GM19023 (cell line): ENCODE measurements around the gene DNAJA4.

Experiments
- ATAC-seq: cut with Tn5 transposase; IDR thresholded peaks from one replicate; pipeline ENCODE4 v1.9.1; 2021; ENCODE audit warnings: mild to moderate bottlenecking, moderate library complexity; ENCODE audit not compliant: unreplicated experiment

The DNAJA4 gene

GRCh38 chr15:78313383-78313782 is 49.0 kb downstream of the DNAJA4 start:
- no peak for ATAC-seq

DNA sequence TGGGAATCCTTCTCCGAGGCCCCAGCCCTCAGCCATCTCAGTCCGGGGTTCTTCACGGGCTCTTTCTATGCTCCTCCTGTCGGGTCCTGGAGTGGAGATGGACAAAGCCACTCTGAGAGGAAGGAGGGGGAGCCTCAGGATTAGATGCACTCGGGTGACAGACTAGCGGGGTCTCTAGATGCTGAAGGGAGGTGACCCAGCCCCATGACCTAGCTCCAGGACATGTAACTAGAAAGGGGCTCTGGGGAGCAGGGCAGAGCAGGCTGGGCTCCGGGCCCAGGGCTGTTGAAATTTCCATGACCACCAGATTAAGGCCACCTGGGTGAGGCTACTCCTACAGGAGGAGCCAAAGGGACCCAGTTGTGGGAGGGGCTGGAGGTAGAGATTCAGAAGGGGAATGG is 49.8 kb downstream of the DNAJA4 start:
- ATAC-seq, result no peak

- ATAC-seq, result no peak
These were observed 51.4 kb downstream of the DNAJA4 start for GRCh38 chr15:78315686-78316282.

DNA sequence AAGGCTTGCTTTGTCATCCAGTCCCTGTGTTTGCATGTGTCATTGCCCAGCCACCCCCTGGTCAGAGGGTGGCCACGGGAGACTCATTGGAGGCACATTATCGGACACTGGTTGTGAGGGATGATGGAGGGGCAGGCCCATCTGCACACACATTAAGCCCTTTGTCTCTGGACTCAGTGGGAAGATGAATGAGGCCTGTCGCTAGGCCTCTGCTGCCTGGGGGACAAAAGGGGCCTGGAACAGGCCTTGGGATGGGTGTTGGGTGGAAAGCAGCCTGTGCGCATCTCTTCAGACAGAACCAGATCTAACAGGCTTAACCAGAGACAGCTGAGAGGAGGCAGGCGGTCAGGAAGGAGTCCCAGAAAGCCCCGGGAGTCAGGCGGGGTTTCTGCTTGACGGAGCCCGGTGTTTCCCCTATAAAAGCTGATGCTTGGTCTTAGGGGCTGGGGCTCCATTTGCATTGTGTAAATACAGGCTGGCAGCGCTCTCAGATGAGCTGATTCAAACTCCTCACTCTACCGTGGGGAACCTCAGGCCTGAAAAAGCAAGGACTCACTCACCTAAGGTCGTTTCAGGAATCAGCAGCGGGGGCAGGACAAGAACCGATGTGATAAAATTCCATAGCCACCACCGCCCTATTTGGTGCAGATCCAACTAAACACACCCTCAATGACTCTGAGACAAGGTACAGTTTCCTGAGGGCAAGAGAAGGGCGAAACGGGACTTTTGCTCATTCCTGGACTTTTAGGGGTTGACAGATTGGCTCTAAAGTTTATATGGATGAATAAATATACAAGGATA is 52.1 kb downstream of the DNAJA4 start:
- no peak for ATAC-seq

DNA sequence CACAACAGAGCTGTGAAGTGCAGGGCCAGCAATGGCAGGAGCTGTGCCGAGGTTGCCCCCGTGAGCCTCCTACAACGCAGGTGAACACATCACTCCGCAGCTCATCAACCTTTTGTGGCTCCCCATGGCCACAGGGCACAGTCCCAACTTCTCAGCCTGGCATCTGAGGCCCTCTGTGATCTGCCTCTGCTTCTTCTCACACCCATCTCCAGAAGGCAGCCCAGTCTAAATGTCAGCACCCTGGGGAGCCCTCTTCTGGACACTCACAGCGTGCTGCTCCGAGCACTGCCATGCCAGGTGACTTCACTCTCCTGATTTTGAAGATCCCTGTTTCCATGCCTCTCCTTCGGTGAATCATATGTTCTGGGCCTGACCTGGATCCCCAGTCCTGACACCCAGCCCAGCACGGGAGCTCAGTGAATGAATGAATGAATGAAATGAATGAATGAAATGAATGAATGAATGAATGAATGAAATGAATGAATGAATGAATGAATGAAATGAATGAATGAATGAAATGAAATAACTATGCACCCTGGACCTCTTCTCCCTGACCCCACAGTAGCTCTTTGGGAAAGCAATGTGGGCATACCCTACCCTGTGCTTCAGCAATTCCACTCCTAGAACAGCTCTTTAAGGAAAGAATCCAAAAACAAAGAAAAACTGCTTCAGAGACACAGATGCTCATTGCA is 52.9 kb downstream of the DNAJA4 start:
- ATAC-seq, result no peak

DNA sequence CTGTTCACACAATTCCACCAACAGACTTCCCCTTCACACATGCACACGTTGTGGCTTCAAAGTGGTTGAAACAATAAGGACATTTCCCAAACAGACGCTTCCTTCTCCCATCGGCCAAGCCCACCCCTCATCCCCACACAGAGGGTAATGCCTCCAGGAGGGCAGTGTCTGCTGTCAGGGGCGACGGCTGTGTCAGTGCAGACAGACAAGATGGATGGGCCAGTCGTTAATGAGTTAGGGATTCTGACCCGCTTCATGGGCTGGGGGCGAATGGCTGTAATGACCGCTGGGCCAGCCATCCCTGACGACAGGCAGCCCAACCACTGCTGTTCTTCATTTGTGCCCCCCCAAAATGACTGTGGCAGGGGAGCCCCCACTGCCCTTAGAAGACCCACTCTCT is 55.2 kb downstream of the DNAJA4 start:
- no peak for ATAC-seq

DNA sequence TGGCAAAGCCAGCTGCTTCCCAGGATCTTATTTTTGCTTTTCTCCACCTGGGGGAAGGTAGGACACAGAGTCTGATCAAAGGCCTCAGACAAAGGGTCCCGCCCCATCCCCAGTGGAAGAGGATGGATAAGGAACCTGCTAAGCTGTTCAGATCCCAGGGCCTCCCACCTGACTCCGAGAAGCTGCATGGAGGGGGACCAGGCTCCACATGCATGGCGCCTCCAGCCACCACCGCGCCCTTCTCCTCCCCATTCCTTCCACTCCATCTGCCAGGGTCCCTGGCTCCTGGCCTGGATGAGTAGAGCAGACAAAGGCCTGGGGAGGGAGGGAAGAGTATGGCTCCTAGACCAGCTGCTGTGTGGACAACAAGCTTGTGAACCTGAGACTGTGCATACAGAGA is 55.8 kb downstream of the DNAJA4 start:
- no peak for ATAC-seq

GRCh38 chr15:78321041-78321570 is 56.7 kb downstream of the DNAJA4 start:
- no peak for ATAC-seq

- no peak for ATAC-seq
These were observed 57.4 kb downstream of the DNAJA4 start for GRCh38 chr15:78321786-78322185.

DNA sequence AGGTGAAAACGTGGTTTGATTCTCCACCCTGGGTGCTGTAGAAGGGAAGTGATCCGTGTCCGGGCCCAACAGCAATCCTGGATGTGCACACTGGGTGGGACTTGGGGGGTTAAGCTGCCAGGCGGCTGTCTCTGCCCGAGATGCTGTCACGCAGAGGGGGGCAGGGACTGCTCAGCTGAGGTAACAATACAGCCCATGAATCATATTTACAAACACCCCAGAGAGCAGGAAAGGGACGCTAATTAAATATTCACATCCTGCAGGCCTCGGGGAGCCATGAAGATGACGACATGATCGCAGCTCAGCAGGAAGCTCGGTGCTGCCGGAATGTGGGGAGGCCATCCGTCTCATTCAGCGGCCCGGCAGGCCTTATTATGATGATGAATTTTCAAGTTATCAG is 57.9 kb downstream of the DNAJA4 start:
- no peak for ATAC-seq

- no peak for ATAC-seq
These were observed 58.6 kb downstream of the DNAJA4 start for GRCh38 chr15:78322724-78323521.

DNA sequence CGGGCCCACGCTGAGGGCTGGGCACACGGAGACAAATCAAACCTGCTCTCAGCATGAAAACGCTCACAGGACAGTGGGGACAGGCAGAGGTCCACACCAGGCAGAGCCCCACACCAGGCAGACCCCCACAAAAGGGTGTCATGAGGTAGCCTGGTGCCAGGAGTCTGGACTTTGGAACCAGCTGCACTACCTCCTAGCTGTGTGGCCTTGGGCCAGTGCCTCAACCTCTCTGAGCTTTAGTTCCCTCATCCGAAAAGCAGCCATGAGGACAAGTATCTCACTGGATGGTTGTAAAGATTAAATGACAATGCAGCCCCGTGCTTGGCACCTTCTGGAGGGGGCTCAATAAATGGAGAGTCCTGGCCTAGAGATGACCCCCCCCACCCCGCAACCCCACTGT is 59.3 kb downstream of the DNAJA4 start:
- ATAC-seq, result no peak

GRCh38 chr15:78324144-78324543 is 59.8 kb downstream of the DNAJA4 start:
- ATAC-seq, result no peak

DNA sequence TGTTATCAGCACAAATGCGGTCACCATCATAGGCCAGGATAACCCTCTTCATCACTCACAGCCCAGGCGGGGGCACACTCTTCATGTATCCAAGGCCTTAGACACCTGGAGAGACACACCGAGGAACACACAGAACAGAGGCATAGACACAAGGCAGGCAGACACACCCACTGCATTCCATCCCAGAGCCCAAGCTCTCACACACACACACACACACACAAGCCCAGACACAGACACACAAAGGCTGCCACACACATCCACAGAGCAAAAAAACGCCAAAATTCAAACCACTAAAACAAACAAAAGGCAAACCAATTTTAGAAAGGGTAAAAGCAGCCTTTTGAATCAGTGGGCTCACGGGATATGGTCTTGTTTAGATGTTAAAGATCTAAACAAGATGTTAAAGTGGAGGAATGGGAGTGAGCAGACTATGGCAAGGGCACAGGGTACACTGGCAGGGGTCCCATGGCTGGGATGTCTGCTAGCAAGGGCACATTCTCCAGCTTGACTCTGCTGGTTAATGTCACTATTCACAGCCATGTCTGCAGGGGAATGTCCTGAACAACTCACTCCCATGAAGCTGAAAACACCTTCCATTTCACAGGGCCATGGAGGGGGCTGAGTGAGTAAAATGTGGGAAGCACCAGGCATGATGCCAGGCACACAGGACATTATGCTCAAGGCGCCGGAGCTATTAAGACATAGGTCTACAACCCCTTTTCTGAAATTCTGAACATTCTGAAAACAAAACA is 60.9 kb downstream of the DNAJA4 start:
- no peak for ATAC-seq

GRCh38 chr15:78327466-78327865 is 63.1 kb downstream of the DNAJA4 start:
- no peak for ATAC-seq

DNA sequence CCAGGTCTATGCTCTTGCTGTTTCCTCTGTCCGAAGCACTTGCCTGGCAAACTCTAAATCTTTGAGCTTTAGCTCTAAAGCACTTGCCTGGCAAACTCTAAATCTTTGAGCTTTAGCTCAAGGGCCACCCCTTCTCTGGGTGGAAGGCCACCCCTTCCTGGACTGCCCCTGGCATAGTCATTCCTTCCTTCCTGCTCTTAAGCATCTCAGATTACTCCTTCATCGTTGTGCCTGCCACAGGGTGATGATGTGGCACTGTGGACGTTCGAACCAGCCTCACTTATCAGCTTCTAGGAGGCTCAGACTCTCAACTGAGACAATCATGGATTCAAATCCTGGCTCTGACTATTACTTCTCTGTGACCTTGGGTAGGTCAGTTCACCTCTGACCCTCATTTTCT is 65.3 kb downstream of the DNAJA4 start:
- no peak for ATAC-seq
